Neural cell (in vitro differentiated cells): ENCODE measurements around the gene POU3F1.

ENCODE experiments used
- EP300 ChIP-seq: fragments of 450-650 bp; conservative IDR thresholded peaks from 2 replicates; pipeline ENCODE4 v1.6.1; 2014; ENCODE audit warnings: antibody characterized with exemption, mild to moderate bottlenecking, moderate library complexity; ENCODE audit not compliant: poor library complexity, severe bottlenecking
- EZH2 ChIP-seq: fragments of 200-600, 300-800 bp; shearing (Covaris generic), sonication (generic); IDR thresholded peaks from 2 replicates; pipeline ENCODE4 v1.6.1; 2014; ENCODE audit warnings: antibody characterized with exemption, low read length, borderline replicate concordance, mild to moderate bottlenecking; ENCODE audit not compliant: insufficient read depth, poor library complexity, severe bottlenecking
- MXI1 ChIP-seq: fragments of 450-650 bp; conservative IDR thresholded peaks from 2 replicates; pipeline ENCODE4 v1.6.1; 2014; ENCODE audit warnings: antibody characterized with exemption, mild to moderate bottlenecking; ENCODE audit not compliant: poor library complexity, severe bottlenecking
- POLR2AphosphoS5 ChIP-seq: IDR thresholded peaks from 2 replicates; pipeline ENCODE4 v1.6.1; 2012
- RAD21 ChIP-seq: fragments of 450-650 bp; conservative IDR thresholded peaks from 2 replicates; pipeline ENCODE4 v1.6.1; 2014; ENCODE audit warnings: antibody characterized with exemption, mild to moderate bottlenecking, moderate library complexity
- SMC3 ChIP-seq: fragments of 450-650 bp; conservative IDR thresholded peaks from 2 replicates; pipeline ENCODE4 v1.6.1; 2014; ENCODE audit warnings: antibody characterized with exemption, mild to moderate bottlenecking, moderate library complexity; ENCODE audit not compliant: poor library complexity
- TAF1 ChIP-seq: IDR thresholded peaks from 2 replicates; pipeline ENCODE4 v1.6.1; 2012; ENCODE audit warnings: low read depth
- TF ChIP-seq, protein P1 (sequence below): fragments of 450-650 bp; IDR thresholded peaks from 2 replicates; pipeline ENCODE4 v1.5.1; 2014; ENCODE audit warnings: antibody characterized with exemption, mild to moderate bottlenecking, moderate library complexity; ENCODE audit not compliant: poor library complexity, severe bottlenecking
- TF ChIP-seq, protein P2 (sequence below): IDR thresholded peaks from 2 replicates; pipeline ENCODE4 v1.6.1; 2012; ENCODE audit warnings: borderline replicate concordance

DNA sequence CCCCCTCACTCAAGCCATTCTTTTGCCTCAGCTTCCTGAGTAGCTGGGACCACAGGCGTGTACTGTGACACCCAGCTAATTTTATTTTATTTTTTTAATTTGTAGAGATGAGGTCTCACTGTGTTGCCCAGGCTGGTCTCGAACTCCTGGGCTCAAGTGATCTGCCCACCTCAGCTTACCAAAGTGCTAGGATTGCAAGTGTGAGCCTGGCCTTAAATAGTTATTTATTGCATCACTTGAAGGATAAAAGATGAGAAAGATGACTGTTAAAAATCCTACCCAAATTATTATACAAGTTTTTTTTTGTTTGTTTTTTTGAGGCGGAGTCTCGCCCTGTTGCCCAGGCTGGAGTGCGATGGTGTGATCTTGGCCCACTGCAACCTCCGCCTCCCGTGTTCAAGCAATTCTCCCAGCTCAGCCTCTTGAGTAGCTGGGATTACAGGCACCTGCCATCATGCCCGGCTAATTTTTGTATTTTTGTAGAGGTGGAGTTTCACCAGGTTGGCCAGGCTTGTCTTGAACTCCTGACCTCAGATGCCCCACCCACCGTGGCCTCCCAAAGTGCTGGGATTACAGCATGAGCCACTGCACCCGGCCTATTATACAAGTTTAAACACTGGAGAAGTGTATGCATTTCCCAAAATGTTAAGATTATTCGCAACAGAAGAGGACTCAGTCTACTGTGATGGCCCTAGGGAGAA, 31.7 kb downstream of the POU3F1 start:
- no peak for TF ChIP-seq POLR2AphosphoS5
- TF ChIP-seq, protein P1, sequence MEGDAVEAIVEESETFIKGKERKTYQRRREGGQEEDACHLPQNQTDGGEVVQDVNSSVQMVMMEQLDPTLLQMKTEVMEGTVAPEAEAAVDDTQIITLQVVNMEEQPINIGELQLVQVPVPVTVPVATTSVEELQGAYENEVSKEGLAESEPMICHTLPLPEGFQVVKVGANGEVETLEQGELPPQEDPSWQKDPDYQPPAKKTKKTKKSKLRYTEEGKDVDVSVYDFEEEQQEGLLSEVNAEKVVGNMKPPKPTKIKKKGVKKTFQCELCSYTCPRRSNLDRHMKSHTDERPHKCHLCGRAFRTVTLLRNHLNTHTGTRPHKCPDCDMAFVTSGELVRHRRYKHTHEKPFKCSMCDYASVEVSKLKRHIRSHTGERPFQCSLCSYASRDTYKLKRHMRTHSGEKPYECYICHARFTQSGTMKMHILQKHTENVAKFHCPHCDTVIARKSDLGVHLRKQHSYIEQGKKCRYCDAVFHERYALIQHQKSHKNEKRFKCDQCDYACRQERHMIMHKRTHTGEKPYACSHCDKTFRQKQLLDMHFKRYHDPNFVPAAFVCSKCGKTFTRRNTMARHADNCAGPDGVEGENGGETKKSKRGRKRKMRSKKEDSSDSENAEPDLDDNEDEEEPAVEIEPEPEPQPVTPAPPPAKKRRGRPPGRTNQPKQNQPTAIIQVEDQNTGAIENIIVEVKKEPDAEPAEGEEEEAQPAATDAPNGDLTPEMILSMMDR, result no peak
- TF ChIP-seq MXI1, result no peak
- no peak for TF ChIP-seq EZH2
- TF ChIP-seq, protein P2, sequence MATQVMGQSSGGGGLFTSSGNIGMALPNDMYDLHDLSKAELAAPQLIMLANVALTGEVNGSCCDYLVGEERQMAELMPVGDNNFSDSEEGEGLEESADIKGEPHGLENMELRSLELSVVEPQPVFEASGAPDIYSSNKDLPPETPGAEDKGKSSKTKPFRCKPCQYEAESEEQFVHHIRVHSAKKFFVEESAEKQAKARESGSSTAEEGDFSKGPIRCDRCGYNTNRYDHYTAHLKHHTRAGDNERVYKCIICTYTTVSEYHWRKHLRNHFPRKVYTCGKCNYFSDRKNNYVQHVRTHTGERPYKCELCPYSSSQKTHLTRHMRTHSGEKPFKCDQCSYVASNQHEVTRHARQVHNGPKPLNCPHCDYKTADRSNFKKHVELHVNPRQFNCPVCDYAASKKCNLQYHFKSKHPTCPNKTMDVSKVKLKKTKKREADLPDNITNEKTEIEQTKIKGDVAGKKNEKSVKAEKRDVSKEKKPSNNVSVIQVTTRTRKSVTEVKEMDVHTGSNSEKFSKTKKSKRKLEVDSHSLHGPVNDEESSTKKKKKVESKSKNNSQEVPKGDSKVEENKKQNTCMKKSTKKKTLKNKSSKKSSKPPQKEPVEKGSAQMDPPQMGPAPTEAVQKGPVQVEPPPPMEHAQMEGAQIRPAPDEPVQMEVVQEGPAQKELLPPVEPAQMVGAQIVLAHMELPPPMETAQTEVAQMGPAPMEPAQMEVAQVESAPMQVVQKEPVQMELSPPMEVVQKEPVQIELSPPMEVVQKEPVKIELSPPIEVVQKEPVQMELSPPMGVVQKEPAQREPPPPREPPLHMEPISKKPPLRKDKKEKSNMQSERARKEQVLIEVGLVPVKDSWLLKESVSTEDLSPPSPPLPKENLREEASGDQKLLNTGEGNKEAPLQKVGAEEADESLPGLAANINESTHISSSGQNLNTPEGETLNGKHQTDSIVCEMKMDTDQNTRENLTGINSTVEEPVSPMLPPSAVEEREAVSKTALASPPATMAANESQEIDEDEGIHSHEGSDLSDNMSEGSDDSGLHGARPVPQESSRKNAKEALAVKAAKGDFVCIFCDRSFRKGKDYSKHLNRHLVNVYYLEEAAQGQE, result no peak
- TF ChIP-seq EP300, result no peak
- TF ChIP-seq TAF1, result no peak
- no peak for TF ChIP-seq RAD21
- no peak for TF ChIP-seq SMC3
